T1000 (cell line): Measurements from ENCODE around the gene SYNJ2.

Source experiments
- DNase-seq: peaks from one replicate; lab custom pipeline; 2025; ENCODE audit warnings: mixed read lengths; lab: John Stamatoyannopoulos, UW

The SYNJ2 gene

DNA sequence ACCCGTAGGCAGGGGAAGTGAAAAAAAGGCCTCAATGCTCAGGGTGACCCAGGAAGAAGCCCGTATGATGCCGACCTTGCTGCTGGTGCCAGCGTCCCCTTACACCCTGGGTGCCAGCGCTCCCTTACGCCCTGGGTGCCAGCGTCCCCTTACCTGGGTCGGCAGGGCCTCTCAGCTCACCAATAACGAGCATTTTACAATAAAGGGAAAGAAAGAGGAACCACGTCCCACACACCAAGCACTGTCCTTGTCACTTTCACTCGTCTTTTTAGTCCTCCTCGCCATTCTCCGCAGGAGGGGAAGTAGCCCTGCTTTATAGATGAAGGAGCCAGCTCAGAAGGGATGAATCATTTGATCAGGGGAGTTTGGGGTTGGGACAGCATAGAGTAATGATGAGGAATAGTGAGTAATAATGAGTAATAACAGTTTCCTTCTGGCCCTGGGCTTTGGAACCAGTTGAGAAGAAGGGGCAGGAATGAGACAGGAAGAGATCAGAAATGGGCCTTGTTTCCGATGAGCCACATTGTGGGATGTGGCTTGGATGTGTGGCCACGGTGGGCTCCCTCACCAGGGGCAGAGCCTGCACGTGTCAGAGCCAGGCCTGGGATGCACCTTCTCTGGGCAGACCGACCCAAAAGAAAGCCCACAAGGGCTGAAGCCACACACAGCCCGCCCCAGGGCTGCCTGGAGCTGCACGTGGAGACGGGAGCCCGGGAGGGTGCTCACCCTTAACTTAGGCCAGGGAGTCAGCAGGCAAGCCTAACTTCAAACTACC, 75.7 kb downstream of the SYNJ2 start:
- DNase-seq: peak; percentile 70

DNA sequence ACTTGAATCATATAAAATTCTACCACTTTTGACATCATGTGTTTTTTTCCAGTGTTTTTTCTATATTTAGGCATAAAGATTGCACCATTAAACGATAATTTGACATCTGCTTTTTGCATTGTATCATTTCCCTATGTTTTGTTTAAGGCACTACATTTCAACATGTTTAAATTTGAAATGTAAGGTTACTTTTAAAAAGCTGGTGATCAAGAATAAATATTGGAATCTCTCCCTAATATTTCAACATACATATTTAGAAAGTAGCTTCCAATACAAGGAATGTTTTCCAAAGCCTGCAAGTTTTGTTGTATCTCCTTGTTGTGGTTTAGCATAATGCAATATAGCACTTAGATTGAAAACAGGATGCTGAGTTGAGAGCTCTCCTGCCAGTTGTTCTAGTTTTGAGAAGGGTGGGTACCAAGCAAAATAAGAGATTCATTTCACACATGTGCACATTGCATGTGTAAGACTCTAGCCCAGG, 76.5 kb downstream of the SYNJ2 start:
- no peak for DNase-seq

DNA sequence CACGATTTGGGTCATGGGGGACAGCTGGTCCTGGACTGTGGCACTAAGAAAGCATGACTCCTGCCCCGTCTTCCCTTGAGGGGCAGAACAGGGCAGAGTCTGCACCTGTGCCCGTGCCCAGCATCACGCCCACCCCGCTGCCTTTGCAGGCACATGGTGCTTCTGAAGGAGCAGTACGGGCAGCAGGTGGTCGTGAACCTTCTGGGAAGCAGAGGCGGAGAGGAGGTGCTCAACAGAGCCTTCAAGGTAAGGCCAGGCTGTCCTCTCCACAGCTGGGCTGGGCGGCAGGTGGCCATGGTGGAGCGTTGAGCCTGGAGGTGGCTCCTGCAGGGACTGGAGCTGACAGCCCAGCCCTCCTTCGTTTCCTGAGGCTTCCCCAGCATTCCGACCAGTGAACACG, 77.4 kb downstream of the SYNJ2 start:
- no peak for DNase-seq

DNA sequence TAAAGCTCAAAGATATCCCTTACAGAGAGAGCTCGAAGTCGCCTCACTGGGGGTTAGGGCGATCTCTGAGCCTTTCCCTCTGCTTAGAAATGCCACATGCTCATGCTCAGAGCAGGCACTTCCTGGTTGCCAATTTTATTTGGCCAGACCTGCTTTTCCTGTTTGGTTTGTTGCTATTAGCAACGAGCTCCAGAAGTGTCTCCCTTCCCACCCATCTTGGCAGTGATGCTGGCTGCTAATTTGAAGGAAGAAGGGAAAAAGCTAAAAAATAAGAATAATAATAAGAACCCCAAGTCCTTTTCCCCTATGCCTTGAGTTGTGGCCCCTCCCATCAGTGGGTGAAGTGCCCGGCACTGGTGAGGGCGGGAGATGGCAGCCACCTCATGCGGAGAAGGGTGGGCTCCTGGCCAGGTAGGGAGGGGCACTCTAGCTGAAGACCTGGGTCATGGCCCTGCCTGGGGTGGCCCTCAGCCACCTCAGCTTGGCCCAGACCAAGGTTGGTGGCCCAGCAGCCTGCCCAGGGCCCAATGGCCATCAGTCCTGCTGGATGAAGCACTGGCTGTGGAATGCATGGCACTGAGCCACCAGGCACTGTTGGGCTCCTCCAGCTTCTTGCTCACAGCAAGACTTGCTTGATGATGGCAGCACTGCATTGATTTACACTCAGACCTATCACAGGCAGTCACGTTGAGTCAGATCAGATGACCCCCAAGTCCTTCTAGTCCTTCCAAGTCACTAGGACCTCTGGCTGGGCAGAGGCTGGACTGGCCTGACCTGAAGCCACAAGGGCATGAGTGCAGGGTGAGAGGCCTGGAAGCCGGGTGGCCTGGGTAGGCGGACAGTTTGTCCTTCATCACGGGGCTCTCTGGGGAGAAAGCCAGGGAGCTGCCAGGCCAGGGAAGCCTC, 79.0 kb downstream of the SYNJ2 start:
- peak; percentile 72 for DNase-seq

DNA sequence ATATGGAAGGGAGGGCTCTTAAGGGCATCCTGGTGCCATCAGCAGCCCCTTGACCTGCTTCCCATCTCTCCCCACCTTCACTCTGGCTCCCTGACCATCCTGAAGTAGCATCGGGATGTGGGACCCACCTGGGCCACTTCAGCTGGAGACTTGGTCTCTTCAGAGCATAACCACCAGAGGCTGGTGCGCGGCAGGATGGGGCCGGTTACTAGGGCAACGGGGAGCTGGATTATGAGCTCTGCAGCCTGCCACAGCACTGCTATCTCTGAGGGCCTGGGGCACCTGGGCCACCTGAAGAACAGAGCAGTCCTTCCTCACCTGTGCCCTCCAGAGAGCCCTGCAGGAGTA, 79.7 kb downstream of the SYNJ2 start:
- no peak for DNase-seq

DNA sequence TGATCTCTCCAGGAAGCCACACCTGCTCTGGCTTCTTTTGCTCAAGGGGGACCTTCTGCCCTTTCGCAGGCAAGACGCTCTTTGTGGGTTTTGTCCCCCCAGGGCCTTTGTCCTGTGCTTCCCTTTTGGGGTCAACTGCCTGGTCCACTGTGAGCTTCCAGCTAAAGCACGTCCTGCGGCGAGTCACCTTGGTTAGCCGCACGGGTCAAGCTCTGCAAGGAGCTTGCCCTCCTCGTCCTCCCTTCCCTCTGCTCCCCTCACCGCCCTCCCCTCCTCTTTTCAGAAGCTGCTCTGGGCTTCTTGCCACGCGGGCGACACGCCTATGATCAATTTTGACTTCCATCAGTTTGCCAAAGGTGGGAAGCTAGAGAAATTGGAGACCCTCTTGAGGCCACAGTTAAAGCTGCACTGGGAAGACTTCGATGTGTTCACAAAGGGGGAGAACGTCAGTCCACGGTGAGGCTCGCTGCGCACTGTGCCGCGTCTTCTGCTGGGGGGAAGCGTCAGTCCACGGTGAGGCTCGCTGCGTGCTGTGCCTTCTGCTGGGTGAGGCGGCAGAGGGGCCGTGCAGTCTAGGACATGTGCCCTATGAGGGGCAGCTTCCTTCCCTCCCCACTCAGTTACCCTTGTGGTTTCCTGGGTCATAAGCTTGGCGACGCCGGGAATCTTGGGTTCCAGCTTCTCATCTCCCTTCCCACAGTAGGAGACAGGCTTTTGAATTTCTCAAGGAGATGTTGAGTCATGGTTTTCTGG, 80.2 kb downstream of the SYNJ2 start:
- no peak for DNase-seq

DNA sequence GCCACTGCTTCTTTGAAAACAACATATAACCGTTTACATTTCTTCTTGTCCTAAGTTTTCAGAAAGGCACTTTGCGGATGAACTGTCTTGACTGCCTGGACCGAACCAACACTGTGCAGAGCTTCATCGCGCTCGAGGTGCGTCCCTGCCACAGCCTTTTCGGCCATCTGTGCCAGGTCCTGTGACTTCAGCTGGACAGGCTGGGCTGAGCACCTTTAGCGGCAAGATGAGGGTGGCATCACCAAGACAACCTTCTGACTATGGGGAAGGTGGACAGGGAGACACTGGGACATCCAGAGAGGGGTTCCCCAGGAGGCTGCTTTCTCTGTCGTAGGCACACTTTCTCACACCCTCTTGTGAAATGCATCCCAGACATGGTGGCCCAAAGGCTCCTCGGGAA, 82.1 kb downstream of the SYNJ2 start:
- DNase-seq: no peak

DNA sequence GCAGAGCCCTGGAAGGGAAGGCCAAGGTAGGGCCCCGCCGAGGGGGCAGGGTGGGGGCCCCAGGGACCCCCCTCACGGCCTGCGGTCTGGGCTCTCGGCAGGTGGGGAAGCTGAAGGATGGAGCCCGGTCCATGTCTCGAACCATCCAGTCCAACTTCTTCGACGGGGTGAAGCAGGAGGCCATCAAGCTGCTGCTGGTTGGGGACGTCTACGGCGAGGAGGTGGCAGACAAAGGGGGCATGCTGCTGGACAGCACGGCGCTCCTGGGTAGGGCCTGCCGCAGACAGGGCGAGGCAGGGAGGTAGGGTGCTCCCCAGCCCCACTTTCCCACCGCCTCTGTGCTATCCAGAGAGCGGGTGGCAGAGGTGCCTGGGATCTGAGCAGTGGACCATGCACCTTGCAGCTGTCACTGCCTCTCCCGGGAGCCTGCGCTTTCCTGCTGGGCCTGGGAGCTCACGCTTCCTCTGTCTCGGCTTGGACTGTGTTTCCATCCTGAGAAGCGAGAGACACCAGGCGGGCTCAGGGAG, 83.1 kb downstream of the SYNJ2 start:
- DNase-seq: no peak

DNA sequence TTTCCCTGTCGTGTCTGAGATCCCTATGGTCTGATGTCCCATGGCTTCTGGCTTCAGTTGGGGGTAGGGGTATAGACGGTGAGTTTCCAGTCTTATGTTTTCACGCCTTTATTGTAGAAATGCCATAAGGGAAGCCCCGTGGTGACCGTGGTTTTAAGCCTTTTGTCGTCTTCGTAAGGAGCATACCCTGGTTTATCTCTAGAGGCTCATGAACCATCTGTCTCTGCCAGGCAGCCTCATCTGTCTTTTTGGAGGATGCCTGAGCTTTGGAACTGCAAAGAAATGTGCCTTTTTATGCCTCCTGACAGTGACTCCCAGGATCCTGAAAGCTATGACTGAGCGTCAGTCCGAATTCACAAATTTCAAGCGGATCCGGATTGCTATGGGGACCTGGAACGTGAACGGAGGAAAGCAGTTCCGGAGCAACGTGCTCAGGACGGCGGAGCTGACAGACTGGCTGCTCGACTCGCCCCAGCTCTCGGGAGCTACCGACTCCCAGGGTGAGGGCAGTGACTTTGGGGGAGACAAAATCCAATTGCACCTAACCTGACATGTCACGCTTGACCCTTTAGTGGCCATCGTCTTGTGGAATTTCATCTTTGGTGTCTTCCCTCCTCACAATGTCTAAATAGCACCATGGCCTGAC, 84.6 kb downstream of the SYNJ2 start:
- no peak for DNase-seq

DNA sequence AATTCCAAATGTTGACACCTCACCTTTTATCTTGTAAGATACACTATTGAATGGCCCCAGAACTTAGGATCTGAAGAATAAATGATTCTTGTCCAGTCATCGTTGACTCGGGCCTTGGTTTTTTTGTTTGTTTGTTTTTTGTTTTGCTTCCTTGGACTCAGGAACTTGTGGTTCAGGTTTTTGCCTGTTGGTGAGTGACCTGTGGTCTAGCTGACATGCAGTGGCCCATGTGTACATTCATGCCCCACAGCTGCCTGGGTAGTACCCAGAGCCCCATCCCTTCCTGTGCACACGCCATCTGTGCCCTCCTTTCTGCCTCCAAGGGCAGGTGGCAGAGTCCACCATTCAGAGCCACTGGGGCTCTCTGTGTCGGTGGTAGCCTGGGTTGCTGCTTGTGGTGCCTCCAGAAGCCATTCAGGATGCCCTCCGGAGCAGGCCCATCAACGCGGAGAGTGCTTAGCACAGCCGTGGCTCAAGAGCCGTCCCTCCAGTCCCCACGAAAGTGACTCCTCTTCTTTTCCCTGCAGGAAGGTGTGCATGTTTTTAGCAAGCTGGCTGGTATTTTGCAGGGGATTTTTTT, 85.9 kb downstream of the SYNJ2 start:
- DNase-seq: no peak

DNA sequence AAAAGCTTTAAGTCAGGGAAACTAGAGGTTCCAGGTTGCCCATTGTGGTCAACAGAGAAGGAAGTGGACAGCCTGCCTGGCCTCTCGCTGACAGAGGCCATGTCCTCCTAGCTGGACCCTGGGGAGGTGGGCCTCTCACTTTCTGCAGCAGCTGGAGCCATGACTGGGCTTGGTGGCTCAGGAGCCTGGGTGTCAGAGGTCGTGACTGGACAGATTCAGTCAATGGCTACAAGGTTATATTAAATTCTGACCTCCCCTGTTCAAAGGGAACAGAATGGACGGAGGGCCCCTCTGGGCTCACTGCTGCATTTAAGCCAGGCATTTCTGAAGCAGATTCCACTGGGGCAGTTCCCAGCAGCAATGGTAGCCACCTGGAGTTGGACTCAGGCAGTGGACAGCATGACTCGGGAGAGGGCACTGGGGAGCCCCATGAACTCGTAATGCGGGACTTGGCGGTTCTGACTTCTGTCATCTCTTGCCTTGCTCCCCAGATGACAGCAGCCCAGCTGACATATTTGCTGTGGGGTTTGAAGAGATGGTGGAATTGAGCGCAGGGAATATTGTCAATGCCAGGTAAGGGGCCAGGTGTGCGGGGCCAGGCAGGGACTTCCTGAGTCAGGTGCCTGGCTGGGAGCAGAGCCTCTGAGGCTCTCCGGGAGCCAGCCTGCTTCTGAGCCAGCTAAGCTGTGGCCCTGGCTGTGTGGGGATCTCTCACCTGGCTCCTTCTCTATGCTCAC, 86.7 kb downstream of the SYNJ2 start:
- DNase-seq: no peak

DNA sequence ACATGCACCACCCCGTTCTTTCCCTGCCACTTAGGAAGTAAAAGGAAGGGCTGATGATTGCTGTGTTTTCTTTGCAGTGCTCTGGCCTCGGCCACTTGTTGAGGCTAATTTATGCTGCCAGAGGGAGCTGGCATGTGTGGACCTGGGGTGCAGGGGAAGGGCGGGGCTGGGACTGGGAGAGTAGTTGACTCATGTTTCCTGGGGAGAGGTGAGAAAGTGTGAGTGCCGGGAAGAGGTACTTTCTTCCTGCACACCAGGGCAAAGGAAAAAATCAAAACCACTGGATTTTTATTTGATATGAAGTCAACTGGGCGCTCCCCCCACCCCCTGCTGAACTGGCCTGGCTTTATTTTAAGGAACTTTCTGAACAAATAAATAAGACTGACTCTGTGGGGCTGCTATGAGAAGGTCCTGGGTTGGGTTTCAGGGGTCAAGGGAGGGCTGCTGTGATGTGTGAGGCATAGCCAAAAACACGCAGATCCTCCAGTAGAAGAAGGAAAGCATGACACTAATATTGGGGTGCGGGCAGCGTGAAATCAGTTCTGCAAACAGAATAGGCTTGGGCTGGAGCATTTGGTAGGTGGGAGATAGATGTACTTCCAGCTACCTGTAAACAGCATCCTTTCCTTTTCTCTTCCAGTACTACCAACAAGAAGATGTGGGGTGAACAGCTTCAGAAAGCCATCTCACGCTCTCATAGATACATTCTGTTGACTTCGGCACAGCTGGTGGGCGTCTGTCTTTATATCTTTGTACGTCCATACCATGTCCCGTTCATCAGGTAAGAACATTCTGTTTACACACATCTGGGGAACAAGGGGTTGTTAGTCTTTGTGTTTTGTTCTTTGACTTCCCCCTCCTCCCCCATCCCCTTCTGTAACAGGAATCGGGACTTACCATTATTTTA, 87.5 kb downstream of the SYNJ2 start:
- peak; percentile 32 for DNase-seq

DNA sequence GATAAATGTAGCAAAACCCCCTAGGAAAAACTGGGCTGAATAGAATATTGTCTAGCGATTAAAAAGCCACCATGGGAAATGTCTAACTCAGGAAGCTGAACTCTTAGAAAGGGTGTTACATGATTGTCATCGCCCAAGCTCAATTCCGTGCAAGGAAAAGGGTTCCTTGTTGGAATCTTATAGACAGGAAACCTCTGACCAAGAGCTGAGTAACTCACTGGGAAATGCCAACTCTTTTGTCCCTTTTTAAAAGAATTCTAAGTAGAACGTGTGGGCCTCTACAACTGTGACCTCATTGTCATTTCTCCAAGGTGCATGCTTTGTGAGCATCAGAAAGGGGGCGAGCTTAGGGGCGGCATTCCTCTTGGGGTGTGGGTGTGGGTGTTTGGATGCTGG, 88.1 kb downstream of the SYNJ2 start:
- DNase-seq: no peak

DNA sequence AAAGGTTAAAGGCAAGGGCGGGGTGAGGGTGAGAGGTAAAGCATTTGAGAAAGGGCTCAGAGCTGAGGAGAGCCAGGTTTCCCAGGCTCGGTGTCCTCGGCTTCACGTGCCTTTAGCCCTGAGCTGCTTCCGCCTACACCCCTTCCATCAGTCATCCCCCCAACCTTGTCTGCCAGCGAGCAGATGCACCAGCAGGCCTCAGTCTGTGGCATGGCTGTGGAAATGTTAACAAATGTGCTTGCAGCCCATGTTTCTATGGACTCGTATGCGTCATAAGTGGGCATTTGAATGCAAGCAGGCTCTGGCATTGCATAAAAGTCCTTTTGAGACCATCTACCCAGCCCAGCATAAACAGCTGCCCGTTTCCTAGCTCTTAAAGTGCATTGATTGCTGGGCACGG, 88.8 kb downstream of the SYNJ2 start:
- DNase-seq: no peak

DNA sequence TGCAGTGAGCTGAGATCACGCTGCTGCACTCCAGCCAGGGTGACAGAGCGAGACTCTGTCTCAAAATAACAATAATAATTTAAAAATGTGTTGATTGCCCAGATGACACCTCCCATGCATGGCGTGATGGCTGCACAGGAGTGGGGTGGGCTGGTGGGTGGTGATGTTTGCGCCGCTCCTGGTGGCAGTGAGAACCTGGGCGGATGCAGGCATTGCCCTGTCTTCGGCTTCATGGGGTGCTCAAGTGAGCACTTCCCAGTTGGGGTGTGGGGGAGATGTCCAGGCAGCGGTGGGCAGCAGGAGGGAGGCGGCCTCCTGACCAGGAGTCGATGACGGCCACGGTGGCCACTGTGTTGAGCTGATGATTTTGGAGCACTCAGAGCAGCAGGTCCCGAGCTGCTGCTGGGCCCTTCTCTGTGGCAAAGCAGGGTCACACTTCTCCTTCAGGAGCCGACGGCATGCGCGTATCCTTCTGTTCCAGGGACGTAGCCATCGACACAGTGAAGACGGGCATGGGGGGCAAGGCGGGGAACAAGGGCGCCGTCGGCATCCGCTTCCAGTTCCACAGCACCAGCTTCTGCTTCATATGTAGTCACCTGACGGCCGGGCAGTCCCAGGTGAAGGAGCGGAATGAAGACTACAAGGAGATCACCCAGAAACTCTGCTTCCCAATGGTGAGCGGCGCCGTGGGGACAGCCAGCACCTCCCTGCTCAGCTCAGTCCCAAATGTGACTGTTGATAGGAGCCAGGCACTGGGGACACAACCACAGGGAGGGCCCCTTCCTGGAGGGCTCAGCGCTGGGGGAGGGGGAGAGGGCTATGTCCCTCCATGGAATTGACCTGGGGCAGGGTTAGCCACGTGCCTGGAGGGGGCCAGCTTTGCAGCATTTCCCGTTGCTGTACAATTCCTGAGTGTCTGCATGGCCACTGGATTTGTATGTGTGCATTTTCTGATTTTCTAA, 89.7 kb downstream of the SYNJ2 start:
- DNase-seq: no peak

DNA sequence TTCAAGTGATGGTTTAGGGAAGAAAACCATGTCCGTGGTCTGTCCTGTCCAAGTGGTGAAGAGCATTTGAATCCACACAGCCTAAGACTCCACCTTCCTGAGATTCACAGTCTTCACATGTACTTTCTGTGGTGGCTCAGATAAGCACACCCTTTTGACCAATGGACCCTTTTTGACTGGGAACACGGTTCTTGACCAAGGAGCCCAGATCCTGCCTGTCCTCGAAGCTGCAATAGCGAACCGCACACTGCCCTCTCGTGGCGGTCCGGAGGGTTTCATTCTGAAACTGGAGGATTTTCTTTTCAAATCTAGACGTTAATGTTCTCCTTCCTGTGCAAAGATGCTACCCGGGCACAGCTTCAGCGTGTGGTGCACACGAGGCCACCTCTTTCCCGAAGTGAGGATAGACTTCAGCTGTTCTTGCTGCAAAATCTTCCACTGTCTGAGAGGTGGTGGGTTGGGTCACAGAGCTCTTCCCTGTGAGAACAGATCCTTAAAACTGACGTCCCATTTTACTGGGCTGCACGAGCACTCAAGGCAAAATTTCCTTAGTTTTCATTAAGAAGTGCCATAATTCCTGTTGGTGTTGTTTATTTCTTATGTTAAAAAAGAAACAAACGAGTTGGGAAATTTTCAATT, 90.5 kb downstream of the SYNJ2 start:
- DNase-seq: peak; percentile 29

DNA sequence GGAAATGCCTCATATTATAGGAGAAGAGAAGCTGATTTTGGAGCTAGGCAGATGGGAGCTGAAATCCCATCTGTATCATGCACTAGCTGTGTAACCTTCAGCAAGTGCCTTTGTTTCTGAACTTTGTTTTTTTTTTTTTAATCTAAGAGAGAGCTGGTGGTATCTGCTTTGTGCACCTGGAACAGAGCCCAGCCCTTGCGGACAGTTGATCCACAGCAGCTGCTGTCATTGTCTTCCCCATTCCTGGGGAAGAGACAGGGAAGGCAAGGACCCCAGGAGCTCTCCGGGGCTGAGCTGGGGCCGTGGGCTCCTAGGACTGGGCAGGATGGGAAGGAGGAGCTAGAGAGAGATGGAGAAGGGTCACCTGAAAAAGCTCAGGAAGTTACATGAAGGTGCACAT, 92.1 kb downstream of the SYNJ2 start:
- no peak for DNase-seq

DNA sequence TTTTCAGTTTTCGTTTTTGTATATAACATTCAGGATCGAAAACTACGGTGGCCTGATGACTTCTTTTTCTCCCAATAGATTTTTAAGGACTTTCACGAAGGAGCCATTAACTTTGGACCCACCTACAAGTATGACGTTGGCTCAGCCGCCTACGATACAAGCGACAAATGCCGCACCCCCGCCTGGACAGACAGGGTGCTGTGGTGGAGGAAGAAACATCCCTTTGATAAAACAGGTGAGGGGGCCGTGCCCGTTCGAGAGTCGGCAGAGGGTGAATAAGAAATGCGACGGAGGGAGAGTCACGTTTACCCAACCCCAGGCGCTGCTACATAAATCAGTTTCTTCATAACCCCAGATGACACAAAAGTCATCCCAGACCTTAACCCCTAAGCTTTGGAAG, 94.9 kb downstream of the SYNJ2 start:
- no peak for DNase-seq
